Stimulated activated CD4-positive, alpha-beta T cell treated with anti-CD3 and anti-CD28 coated beads, Interleukin-12 subunit alpha, Interleukin-12 subunit beta, amount 100 ng/mL, for 24 hours (primary cell): ENCODE data around the gene LRTM2.
A peak's percentile ranks its signal among the peaks of the same experiment; 100 is the strongest.

Source experiments
- DNase-seq, 2 experiments: peaks; one replicate each; pipeline ENCODE4 v3.0.0-alpha.2; 2020; ENCODE audit warnings: low read depth in 2 of 2

The LRTM2 gene

GRCh38 chr12:1797991-1798640 lies 22.2 kb upstream of the LRTM2 start:
- DNase-seq = no peak

- no peak for DNase-seq
Measured at GRCh38 chr12:1798641-1799020, 21.7 kb upstream of the LRTM2 start.

- DNase-seq = no peak
Measured at GRCh38 chr12:1799051-1799881, 21.1 kb upstream of the LRTM2 start.

- DNase-seq = no peak
Measured at GRCh38 chr12:1799882-1800400, 20.4 kb upstream of the LRTM2 start.

GRCh38 chr12:1800401-1801302 lies 19.7 kb upstream of the LRTM2 start:
- DNase-seq = no peak

GRCh38 chr12:1801303-1801975 lies 18.9 kb upstream of the LRTM2 start:
- no peak for DNase-seq

GRCh38 chr12:1803736-1804135 lies 16.6 kb upstream of the LRTM2 start:
- no peak for DNase-seq

GRCh38 chr12:1804545-1805332 lies 15.6 kb upstream of the LRTM2 start:
- DNase-seq = peak; percentile 69 to 84

GRCh38 chr12:1805441-1806081 lies 14.8 kb upstream of the LRTM2 start:
- no peak for DNase-seq

- no peak for DNase-seq
Measured at GRCh38 chr12:1806301-1807086, 13.9 kb upstream of the LRTM2 start.

GRCh38 chr12:1807087-1807860 lies 13.1 kb upstream of the LRTM2 start:
- DNase-seq = no peak

- no peak for DNase-seq
Measured at GRCh38 chr12:1808036-1808797, 12.1 kb upstream of the LRTM2 start.

- no peak for DNase-seq
Measured at GRCh38 chr12:1808798-1809480, 11.4 kb upstream of the LRTM2 start.

GRCh38 chr12:1809591-1810190 lies 10.7 kb upstream of the LRTM2 start:
- no peak for DNase-seq

- no peak for DNase-seq
Measured at GRCh38 chr12:1810201-1810930, 10.0 kb upstream of the LRTM2 start.

- no peak for DNase-seq
Measured at GRCh38 chr12:1810931-1811280, 9.5 kb upstream of the LRTM2 start.
